Epidermal melanocyte (primary cell): ENCODE results near the gene RFTN1.
"Not testable (repeated sequence)": the region's sequence is repeated elsewhere in the genome, so short reads cannot be mapped to it uniquely, and the experiment has no call there.

Experiments used
- DNase-seq: peaks from one replicate; pipeline ENCODE4 v3.0.0; 2011; ENCODE audit warnings: low spot score; ENCODE audit not compliant: insufficient read length

Gene RFTN1

DNA sequence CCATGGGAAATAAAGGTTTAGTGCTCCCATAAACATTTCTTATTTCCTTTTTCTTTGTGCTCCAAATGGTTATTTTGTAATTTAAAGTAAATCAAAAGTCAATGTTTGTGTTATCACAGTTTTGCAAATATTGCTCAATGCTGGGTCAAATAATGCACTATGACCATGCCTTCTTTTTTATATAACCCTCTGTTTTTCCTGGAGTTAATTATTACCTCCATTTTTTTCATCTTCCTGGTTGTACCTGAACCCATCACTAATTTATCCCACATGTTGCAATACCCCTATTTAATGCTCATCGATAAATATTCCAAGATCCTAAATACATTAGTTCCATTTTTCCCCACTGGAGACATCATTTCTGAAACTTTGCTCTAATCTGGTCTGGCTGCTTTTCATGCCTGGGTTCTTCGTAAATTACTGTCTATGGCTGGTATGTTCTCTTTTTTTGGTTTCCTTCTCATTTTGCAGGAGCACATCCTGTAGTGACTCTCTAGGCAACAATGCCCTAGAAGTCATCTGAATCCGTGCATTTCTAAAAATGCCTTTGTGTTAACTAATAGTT lies 182.1 kb downstream of the RFTN1 start:
- no peak for DNase-seq

DNA sequence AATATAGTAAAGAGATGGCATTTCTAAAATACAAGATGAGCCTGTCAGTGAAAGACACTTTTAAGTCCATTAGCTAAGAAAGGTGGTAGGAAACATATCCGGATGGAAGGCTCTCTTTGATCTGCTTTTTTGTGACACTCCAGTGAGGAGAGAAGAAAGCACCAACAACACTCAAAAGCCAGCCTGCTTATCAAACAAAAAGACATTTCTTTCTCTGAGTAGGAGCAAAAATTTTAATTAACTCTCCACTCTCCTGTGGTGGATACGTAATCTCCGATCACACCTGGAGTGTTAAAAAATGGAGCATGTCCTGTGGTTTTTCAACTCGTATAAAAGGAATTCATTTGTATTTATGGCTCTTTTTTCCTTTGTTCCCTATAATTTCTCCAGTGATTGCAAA lies 183.1 kb downstream of the RFTN1 start:
- no peak for DNase-seq

DNA sequence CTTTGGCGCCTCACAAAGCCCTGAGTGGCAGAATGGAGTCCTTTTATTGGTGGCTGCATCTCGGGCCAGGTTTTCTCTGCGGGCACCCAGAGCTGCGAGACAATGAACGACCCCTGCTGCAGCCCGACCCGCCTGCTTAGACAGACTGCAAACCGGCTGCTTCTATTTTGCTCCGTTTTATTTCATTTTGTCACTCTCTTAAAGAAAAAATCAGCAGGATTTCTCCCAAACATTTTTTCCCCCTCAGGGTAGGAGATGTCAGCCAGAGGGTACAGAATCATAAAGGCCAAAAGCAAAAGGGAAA lies 183.7 kb downstream of the RFTN1 start:
- no peak for DNase-seq

DNA sequence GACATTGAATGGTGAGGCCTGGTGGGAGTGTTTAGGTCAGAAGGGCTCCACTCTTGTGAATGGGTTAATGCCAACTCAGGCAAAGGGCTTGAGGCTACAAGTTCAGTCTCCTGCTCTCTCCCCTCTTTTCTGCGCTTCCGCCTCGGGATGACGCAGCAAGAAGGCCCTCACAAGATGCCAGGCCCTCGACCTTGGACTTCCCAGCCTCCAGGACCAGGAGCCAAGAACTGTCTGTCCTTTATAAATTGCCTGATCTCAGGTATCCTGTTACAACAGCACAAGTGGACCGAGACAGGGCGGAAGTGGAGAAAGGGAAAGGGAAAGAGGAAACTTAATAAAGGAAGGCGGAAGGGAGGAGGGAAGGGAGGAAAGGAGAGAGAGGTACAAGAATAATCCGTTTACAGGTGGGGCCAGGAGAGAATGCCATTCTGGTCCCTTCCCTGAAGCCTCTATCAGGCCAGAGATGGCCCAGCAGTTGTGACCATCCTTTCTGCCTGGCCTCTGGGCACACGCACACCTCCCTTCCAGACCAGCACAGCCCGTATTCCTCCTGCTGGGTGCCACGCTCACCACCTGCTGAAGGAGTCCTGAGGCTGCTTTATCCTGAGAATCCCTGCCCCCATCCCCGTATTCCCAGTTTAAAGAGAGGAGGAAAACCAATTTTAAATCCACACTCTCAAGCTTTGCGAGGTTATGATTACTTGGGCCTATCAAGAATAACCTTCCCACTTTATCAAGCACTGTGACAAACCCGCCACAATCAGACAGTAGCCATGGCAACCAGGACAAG lies 184.3 kb downstream of the RFTN1 start:
- no peak for DNase-seq

DNA sequence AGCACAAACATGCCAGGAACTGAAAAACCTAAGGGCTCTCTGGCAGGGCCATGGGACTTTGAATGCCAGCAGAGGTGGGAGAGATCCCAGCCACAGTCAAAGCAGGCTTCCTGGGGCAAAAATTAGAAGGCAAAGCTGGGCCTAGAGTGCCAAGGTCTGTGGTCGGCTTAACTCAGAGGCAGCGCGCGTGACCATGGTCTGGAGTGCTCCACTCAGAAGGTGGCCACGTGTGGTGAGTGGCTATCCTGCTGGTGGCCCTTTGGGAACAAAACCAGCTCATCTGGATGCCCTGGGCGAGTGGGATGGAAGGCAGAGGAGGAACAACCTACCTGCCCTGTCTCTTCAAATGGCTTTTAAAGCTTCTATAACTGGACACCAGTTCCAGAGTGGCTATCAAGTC lies 185.4 kb downstream of the RFTN1 start:
- no peak for DNase-seq

DNA sequence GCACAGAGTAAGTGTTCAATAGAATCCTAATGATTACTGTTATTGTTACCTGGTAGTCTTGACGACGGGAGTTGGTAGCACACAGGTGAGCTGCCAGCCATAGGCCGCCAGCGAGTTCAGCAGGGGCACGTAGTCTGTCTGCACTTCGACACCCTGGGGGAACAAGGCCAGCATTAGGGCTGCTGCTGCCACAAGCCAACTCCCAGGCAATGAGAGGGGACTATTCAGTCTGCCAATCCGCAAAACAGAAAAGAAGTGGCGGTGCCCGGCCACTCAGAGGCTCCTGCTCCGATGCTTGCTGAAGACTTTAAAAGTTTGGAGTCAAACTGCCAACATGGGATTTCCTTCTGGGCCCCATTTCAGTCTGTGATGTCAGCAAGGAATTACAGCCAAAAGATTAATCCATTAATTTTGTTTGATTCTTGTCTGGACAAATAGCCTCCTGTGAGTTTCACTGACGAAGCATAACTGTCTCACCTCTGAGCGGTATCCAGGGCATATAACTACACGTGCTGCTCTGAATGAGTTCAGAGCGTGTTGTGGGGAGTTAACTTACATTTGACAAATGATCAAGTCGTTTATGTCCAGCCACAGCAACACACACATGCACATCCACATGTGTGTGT lies 186.7 kb downstream of the RFTN1 start:
- no peak for DNase-seq

DNA sequence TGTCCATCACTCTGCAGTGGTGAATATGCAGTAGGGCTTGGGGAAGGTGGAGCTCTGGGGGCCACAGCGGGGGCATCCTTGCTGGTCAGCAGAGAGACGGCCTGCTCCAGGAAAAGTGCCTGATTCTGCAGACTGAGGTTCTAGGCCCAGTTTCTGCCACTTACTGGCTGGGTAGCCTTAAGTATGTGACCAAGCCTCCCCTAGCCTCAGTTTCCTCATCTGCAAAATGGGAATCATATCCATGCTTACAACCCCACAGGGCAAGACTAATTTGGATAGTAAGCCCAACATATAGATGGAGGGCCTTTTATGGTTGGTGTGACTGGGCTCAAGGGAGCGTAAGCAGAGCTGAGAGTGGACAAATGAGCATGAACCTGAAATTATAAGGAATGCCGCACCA lies 187.6 kb downstream of the RFTN1 start:
- no peak for DNase-seq

DNA sequence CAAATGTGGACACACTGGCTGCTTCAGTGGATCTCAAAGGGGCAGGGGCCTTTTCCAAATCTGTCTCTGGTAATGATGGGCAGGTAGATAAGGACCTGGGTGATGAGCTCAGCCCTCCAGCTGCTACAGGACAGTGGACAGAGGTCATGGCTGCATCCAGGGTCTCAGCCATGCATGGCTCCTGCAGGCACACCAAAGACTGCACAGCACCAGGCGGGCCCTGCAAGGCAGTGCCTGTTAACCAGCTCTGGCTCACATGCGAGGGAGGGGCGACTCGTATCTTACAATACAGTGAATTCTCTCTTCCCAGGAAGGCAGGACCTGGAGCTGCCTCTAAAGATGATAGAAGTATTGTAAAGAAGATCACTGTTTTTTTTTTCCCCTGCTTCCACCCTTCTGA lies 189.8 kb downstream of the RFTN1 start:
- DNase-seq, result no peak

DNA sequence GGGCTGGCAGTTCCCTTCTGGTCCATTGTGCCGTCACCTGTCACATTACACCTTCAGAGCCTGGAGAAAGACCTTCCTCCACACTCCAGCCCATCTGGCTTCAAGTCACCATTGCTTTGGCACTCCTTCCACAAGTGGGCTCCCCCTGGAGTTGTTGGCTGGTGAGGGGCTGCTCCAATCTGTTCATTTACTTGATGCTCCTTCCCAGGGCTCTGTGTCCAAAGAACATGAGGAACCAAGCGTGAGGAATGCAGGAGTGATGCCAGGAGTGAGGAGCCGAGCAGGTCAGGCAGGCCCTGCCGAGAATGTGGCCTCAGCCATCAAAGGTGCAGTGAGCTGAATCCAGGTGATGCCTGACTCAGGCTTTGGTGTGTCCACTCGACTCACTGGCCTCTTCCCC lies 191.3 kb downstream of the RFTN1 start:
- no peak for DNase-seq

DNA sequence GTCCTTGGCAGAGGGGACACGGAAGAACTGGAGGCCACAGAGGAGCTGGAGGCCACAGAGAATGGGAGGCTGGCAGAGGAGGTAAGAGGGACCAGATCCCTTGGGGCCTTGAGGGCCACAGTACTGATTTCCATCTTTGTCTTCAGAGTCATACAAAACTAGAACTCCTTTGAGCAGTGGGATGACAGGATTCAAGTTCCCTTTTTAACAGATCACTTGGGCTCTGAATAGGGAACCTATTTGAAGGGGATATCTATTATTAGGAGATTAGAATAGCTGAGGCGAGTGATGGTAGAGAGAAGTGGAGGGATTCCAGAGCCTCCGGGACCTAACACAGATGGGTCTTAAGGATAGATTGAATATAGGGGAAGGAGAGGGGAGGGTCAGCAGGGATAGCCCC lies 192.8 kb downstream of the RFTN1 start:
- no peak for DNase-seq

DNA sequence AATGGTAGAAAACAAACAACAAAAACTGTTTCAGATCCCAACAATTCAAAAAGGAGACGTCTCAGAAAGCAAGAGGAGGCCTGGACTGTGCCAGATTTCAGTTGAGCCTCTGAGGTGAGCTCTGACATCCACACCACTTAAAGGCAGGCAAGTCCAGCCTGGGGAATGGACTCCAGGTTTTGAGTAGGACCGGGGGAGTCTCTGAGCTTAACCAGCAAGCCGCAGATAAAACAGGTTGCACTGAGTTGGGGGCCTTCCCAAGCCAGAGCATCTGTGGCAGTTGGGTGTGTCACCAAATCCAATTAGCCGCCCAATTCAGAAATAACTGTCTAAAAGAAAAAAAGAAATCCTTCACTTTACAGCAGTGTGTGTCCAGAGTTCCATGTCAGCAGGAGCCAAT lies 193.8 kb downstream of the RFTN1 start:
- no peak for DNase-seq

DNA sequence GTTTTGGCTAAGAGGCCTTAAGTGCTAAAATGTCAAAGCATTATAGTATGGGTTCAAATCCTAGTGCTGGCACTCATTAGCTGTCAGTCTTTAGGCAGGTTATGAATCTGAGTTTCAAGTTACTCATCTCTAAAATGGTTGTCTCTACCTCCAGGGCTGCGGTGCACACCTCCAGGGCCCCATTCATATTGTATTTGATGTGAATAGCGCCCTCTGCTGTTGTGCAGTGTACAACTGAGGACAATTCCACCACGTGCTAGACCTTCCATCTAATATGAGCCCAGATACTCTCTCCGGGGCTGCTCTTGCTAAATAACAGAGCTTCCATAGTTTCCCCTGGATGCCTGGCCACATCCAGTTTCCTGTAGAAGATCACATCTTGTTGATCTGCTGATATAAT lies 194.2 kb downstream of the RFTN1 start:
- DNase-seq, result no peak

DNA sequence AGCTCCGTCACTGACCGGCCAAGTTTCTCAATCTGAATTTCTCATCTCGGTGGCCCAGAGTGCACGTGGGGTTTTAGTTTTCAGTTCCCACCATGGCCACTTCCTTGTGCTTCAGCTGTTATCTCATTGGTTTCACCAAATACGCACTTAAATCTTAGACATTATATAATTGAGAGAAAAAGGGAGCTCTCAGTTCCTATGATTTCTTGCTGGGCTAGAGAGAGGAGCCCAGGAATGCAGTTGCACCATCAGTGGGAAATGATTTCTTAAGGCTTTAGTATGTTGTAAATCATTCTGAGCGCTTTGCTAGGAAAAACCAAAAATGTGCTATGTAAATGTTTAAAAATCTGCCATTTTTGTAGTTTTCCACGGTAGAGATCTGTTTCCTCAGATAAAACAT lies 195.3 kb downstream of the RFTN1 start:
- DNase-seq, result no peak

DNA sequence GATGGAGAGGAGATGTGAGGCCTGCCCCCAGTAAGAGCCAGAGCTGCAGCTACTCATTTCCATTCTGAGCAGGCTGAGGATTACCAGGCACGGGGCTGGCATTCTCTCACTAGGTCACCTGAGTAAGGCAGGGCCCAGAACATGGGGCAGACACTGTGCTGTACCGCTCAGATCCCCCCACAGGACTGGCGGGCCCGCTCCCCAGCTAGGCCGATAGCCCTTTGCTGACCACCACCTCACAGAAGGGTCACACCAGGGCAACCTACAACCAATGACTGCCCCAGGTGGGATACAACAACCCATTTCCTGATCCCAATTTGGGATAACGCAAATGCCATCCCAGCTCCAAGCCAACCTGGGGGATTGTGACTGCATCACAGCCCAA lies 195.9 kb downstream of the RFTN1 start:
- DNase-seq, result no peak

DNA sequence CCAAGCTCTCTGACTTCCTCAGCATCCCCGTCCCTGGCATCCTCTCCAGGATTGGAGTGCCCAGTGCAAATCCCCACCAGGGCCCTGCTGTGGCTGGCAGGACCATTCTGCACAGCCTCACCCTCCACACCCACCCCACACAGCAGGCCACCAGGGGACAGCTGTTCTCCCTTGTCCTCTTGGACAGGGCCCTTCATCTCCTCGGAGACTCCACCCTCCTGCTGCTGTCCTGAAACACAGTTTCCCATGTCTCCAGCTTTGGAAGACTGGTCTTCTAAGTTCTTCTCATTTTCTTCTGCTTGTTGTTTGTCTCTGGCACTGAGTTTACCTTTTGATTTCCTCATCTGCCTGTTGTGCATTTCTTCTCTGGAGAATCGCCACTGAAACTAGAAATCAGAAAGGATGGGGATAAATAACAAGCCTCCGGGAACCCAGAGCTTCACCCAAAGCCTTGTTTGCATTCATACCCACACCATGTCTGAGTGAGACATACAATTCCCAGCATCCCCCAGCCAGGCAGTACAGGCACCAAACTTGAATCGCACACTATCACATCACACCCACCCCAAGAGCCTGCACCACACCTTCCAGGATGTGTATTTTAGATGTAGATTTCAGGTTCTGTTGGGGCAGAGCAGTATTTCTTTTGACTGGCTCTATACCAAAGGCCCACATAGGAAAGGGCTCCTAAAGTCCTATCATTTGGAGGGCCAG lies 196.5 kb downstream of the RFTN1 start:
- DNase-seq, result no peak

DNA sequence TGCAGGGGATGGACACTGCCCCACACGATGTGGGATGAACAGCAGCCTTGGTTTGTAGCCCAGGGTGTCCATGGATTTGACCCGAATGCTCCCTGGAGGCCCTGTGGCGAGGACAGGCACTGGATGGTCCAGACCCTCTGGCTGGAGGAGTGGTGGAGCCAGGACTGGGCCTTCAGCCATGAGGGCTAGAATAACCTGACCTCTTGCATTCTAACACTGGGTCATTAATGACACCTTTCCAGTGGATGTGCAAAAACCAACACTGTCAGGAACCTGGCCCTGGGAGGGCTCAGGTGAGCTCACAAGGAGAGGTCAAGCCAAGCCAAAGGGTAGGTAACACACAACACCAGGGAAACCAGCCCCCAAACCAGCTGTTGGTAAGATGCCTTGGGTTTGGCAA lies 197.1 kb downstream of the RFTN1 start:
- no peak for DNase-seq

DNA sequence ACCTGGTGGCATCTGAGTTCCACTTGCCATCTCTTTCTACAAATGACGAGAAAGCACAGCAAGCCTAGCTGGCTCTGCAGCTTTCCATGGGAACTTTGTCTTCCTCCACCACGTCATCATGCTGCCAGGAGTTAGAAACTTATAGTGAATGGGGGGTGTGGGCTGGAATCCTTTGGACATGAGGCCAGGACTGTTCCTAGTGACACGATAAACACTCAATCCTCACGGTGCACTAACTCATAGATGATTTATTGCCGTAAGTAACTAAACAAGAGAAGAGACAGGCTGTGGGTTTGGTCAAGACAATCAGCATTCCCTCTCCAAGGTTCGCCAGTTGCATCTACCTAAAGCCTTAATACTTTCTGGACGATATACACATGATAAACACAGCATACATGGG lies 197.9 kb downstream of the RFTN1 start:
- no peak for DNase-seq

DNA sequence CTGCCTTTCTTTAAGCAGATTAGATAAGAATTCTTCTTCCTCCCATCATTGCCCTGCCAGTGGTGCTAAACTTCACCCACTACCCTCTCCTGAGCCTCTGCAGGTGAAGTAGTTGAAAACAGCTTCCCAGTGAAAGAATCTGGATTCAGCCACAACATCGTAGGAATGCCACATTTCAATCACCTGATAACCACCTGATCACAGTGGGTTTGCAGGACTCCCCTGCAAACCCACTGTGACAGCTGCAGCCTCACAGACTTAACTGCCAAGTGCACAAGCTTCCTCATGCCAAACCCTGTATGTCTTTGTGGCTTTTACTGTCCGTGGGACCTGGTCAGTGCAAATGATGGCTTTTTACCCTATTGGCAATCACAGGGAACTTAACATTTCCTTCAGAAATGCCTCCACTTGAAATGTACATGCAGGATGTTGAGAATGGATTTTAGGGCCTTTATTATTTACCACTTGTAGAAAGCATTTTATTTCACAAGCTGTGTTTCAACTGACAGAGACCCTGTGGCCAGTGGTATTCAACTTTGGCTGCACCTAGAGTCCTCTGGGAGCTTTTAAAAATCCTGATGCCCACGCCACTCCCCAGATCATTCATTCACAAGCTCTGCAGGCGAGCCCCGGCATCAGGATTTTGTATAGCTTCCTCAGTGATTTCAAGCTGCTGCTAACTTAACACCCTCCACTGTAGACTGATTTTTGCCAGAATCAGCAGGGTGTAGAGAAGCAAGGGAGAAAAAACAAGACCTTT lies 199.4 kb downstream of the RFTN1 start:
- no peak for DNase-seq

DNA sequence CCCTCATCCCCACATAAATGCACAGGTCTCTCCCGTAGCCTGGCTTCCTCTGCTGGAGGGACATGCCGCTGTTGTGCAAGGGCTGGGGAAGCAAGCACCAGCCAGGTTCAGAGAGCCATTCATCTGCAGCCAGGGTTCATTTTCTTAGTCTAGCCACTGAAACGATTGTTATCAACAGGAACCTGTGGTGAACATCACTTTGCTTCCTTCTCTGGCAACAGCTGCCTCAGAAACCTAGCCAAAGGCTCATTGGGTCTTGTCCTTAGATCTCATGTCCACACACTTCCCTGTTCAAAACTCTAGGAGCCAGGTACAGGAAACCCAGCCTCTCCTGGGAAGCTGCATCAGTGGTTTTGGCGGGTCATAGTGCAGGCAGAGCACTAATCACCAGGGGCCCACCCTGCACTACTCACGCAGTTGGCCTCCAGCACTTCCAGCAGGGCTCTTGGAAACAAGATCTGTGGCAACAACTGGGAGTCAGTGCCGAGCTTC lies 201.5 kb downstream of the RFTN1 start:
- DNase-seq, result no peak

DNA sequence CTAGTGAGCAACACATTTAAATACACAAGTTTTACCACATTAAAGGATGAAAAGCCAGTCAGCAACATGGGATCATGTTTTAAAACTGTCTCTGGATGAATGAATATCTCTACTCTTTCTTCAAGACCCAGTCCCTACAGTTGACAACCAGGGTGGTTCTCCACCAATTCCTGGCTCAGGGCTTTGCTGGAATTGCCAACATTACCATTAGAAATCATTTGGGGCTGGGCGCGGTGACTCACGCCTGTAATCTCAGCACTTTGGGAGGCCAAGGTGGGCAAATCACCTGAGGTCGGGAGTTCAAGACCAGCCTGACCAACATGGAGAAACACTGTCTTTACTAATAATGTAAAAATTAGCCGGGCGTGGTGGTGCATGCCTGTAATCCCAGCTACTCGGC lies 203.0 kb downstream of the RFTN1 start:
- DNase-seq, result not testable (repeated sequence)

DNA sequence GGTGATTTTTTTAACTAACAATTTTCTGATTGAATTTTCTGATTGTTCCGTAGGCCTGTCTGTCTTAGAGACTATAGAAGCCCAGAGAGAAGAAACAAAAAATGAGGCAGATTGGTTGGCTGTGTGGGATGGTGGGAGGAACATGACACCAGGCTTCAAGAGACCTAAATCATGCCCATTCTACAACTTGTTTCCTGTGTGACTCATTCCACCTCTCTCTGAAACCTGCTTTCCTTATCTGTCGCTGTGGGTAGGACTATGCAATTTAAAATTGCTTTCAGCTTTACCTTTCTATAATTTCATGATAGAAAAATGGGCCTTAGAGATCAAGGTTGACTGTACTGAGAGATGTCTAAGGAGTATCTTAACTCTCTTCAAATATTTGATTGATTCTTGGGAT lies 203.9 kb downstream of the RFTN1 start:
- DNase-seq, result no peak

DNA sequence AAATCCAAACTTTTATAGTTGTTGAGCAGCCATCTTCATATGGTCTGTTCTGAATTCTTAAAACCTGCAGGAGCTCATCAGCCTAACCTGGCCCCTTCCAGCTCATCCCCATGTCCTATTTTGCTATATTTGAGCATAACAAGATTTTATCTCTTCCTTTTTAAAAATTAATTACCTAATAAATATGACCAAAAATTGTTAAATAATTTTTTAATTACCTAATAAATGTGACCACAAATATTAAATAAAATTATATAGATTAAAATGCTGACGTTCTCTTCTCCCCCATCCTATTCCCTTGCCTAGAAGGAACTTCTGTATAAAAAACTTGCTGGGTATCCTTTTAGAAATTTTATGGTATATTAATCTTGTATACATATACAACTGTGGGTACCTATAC lies 204.8 kb downstream of the RFTN1 start:
- DNase-seq, result no peak
